GM12873 (cell line): ENCODE measurements around the gene RNF111.

Experiments
- CTCF ChIP-seq: IDR thresholded peaks from 2 replicates; pipeline ENCODE4 v1.5.1; 2012; ENCODE audit warnings: low read depth, mild to moderate bottlenecking, moderate library complexity, low read length, control low read depth; ENCODE audit not compliant: insufficient read depth; ENCODE audit errors: missing control alignments

RNF111 gene

GRCh38 chr15:59138243-59138642 is 150.8 kb downstream of the RNF111 start:
- TF ChIP-seq CTCF, result peak; percentile 82

GRCh38 chr15:59140422-59141226 is 153.2 kb downstream of the RNF111 start:
- no peak for TF ChIP-seq CTCF

GRCh38 chr15:59143281-59143680 is 155.8 kb downstream of the RNF111 start:
- no peak for TF ChIP-seq CTCF

- peak; percentile 15 for TF ChIP-seq CTCF
Observed at GRCh38 chr15:59144594-59144993, 157.1 kb downstream of the RNF111 start.
